ENCODE results near the gene COL4A1. TPM values are rescaled to one million over a fixed set of nuclear protein-coding genes. Genes with fewer than 3 reads are reported as not detected.

The COL4A1 gene
- total RNA-seq, 3 donors from 2014 or later, result 19.0 to 308 (median 61.9) TPM

DNA sequence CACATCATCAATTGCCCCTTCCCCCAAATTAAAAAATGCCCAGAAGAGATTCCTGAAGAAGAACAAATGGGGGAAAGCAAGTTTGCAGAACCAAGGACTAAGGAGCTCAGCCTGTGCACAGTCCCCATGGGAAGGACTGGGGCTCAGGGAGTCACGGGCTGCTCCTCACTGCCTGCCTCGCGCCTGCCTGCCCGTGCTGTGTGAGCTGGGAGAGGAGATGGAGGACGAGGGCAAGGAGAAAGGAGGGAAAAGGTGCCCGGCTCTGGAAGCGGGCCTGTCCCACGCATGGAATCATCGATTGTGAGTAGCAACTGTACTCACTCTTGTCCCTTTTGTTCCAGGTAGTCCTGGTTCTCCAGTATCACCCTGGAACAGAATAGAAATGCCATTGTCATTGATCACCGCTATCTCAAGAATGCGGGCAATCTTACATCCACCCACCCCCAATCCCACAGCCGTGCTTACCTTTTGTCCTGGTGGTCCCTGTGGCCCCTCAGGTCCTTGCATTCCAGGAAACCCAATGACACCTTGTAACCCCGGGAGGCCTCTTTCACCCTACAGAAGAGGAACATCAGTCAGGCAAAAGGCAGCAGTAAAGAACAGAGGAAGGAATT is 93.4 kb downstream of the COL4A1 start:
- H3K4me1 ChIP-seq (ENCODE audit: low read depth), result no peaks in the 10 kb centered on the region
- no peak overlapping the region for H3K4me3 ChIP-seq
- TF ChIP-seq, protein P1, sequence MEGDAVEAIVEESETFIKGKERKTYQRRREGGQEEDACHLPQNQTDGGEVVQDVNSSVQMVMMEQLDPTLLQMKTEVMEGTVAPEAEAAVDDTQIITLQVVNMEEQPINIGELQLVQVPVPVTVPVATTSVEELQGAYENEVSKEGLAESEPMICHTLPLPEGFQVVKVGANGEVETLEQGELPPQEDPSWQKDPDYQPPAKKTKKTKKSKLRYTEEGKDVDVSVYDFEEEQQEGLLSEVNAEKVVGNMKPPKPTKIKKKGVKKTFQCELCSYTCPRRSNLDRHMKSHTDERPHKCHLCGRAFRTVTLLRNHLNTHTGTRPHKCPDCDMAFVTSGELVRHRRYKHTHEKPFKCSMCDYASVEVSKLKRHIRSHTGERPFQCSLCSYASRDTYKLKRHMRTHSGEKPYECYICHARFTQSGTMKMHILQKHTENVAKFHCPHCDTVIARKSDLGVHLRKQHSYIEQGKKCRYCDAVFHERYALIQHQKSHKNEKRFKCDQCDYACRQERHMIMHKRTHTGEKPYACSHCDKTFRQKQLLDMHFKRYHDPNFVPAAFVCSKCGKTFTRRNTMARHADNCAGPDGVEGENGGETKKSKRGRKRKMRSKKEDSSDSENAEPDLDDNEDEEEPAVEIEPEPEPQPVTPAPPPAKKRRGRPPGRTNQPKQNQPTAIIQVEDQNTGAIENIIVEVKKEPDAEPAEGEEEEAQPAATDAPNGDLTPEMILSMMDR (IDR thresholded peaks at IDR 0.05), result no peak
- intact Hi-C loops (cut with DNase I, micrococcal nuclease), result no loop called here
- ATAC-seq, result no peak
- DNase-seq, result no peak
- H3K9me3 ChIP-seq, result no peaks in the 10 kb centered on the region
- no peaks in the 10 kb centered on the region for H3K36me3 ChIP-seq (ENCODE audit: low read depth)

DNA sequence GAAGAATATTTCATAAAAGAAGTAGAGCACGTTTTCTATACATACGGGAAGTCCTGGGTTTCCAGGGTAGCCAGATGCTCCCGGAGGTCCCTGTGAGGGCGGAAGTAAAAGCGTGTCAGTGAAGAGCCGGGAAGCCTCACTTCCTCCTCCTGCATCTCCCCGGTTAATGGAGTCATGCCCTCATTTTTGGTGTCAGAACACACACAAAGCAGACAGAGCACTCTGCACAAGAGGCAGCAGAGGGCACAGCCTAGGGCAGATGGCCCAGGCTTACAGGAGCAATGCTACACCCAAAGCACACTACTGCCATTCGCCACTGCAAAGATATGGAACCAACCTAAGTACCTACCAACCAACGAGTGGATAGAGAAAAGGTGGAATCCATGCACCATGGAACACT is 94.4 kb downstream of the COL4A1 start:
- intact Hi-C loops (cut with DNase I, micrococcal nuclease), result no loop called here
- Histone ChIP-seq H3K4me3 (no peak overlapping the region), H3K36me3 (ENCODE audit: low read depth) (no peaks in the 10 kb centered on the region), H3K4me1 (ENCODE audit: low read depth) (no peaks in the 10 kb centered on the region), H3K9me3 (no peaks in the 10 kb centered on the region)
- no peak for ATAC-seq
- TF ChIP-seq, protein P1 (IDR thresholded peaks at IDR 0.05), result no peak
- DNase-seq, result no peak

DNA sequence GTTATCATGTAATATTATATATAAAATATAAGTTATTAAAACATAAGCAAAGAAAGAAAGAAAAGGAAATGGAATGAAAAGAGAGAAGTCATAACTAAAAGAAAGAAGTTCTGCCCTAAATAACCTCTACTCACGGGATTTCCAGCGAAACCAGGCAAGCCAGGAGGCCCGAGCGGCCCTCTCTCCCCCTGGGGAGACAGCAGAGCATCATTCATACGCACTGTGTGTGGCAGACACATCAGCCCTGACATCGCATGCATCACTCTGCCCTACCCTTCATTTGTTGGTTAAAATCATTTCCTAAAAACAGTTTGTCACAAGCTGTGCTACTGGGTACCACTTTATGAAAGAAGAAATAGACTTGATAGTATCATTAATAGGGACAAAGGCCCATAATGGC is 95.2 kb downstream of the COL4A1 start:
- no peaks in the 10 kb centered on the region for H3K9me3 ChIP-seq
- ATAC-seq (no peak), DNase-seq (no peak)
- intact Hi-C loops (cut with DNase I, micrococcal nuclease), result no loop called here
- no peak overlapping the region for H3K4me3 ChIP-seq
- no peaks in the 10 kb centered on the region for H3K36me3 ChIP-seq (ENCODE audit: low read depth)
- H3K4me1 ChIP-seq (ENCODE audit: low read depth), result no peaks in the 10 kb centered on the region
- TF ChIP-seq, protein P1 (IDR thresholded peaks at IDR 0.05), result no peak

DNA sequence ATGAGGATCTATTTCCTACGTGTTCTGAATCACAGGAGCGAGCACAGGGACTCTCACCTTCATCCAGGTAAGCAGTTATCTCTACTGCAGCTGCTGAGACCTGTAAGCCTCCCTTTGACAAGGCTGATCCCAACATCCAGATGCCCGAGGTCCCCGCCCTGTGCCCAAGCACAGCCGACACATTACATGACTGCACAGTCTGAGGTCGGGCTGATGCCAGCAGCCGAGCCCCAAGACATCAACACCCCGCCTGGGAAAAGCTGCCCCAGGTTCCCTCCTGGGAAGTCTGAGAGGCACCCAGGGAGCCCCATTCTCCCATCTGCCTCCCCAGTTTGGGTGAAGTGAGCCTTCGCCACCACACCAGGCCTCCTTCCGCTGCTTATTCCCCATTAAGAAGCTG is 95.9 kb downstream of the COL4A1 start:
- TF ChIP-seq, protein P1 (IDR thresholded peaks at IDR 0.05), result no peak
- Histone ChIP-seq H3K4me1 (ENCODE audit: low read depth) (peaks cover 3% of the 10 kb centered on the region), H3K36me3 (ENCODE audit: low read depth) (no peaks in the 10 kb centered on the region), H3K9me3 (no peaks in the 10 kb centered on the region), H3K4me3 (no peak overlapping the region)
- ATAC-seq (no peak), DNase-seq (no peak)
- intact Hi-C loops (cut with DNase I, micrococcal nuclease), result no loop called here

DNA sequence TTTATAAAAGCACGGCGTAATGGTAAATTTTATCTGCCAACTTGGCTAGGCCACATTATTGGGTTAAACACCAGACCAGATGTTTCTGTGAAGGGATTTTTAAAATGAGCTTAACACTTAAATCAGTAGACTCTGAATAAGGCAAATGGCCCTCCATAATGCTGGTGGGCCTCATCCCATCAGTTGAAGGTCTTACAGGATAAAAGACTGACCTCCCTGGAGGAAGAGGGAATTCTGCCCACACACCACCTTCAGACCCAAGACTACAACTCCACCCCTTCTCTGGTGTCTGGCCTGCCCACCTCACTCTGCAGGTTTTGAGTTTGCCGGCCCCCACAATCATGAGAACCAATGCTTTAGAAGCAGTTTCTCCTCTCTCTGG is 96.4 kb downstream of the COL4A1 start:
- ATAC-seq (no peak), DNase-seq (no peak)
- Histone ChIP-seq H3K36me3 (ENCODE audit: low read depth) (no peaks in the 10 kb centered on the region), H3K9me3 (no peaks in the 10 kb centered on the region), H3K4me3 (no peak overlapping the region), H3K4me1 (ENCODE audit: low read depth) (peaks cover 7% of the 10 kb centered on the region)
- intact Hi-C loops (cut with DNase I, micrococcal nuclease), result no loop called here
- TF ChIP-seq, protein P1 (IDR thresholded peaks at IDR 0.05), result no peak

Measured in mucosa of descending colon (tissue), 3 donors.